NCI-H82 treated with DMSO at 0.1 percent for 48 hours (cell line): Measurements from ENCODE around the gene FAM98C.
"Not testable (repeated sequence)": the region's sequence is repeated elsewhere in the genome, so short reads cannot be mapped to it uniquely, and the experiment has no call there.

ENCODE experiments used
- DNase-seq: peaks from one replicate; lab custom pipeline; 2025; ENCODE audit not compliant: unreplicated experiment; lab: John Stamatoyannopoulos, UW

The FAM98C gene

GRCh38 chr19:38402967-38403674 is at the start of gene FAM98C:
Gene FAM98C, plus strand, starts transcription at chr19:38403093. Its CDS starts 61 bp downstream, at chr19:38403154.
- peak; percentile 93 for DNase-seq

- DNase-seq, result no peak
These were observed 46.9 kb upstream of the FAM98C start for GRCh38 chr19:38355728-38356725.

GRCh38 chr19:38358071-38358470 is 44.8 kb upstream of the FAM98C start:
- no peak for DNase-seq

- no peak for DNase-seq
These were observed 43.5 kb upstream of the FAM98C start for GRCh38 chr19:38359242-38360021.

GRCh38 chr19:38360351-38360750 is 42.5 kb upstream of the FAM98C start:
- no peak for DNase-seq

- no peak for DNase-seq
These were observed 41.9 kb upstream of the FAM98C start for GRCh38 chr19:38360839-38361631.

GRCh38 chr19:38361633-38362075 is 41.2 kb upstream of the FAM98C start:
- DNase-seq, result peak; percentile 82

- DNase-seq, result peak; percentile 75
These were observed 40.6 kb upstream of the FAM98C start for GRCh38 chr19:38362076-38362945.

- DNase-seq, result not testable (repeated sequence)
These were observed 39.8 kb upstream of the FAM98C start for GRCh38 chr19:38362946-38363688.

GRCh38 chr19:38367041-38367440 is 35.9 kb upstream of the FAM98C start:
- DNase-seq, result no peak

- DNase-seq, result no peak
These were observed 33.3 kb upstream of the FAM98C start for GRCh38 chr19:38369584-38369983.

- DNase-seq, result no peak
These were observed 32.6 kb upstream of the FAM98C start for GRCh38 chr19:38370299-38370698.

GRCh38 chr19:38371081-38371480 is 31.8 kb upstream of the FAM98C start:
- DNase-seq, result no peak

- DNase-seq, result no peak
These were observed 29.0 kb upstream of the FAM98C start for GRCh38 chr19:38373907-38374331.

- peak; percentile 98 for DNase-seq
These were observed 28.4 kb upstream of the FAM98C start, which contains the start of gene PSMD8 for GRCh38 chr19:38374332-38375097. Gene PSMD8, plus strand, starts transcription at chr19:38374571. Its CDS starts 31 bp downstream, at chr19:38374602.

- DNase-seq, result no peak
These were observed 27.8 kb upstream of the FAM98C start for GRCh38 chr19:38375098-38375493.

GRCh38 chr19:38375748-38376147 is 27.1 kb upstream of the FAM98C start:
- DNase-seq, result no peak

GRCh38 chr19:38376576-38376975 is 26.3 kb upstream of the FAM98C start:
- DNase-seq, result no peak
